Endothelial cell (in vitro differentiated cells): ENCODE results near the gene L3MBTL1. TPM values are rescaled to one million over a fixed set of nuclear protein-coding genes. Genes with fewer than 3 reads are reported as not detected.

Experiments
- DNase-seq: peaks from one replicate; pipeline ENCODE4 v3.0.0; 2021; ENCODE audit warnings: low spot score
- H3K27ac Mint-ChIP-seq: one replicate; pipeline ENCODE4 v1.8.0; 2021; ENCODE audit warnings: mixed read lengths, inconsistent platforms; ENCODE audit not compliant: unreplicated experiment
- H3K27me3 Mint-ChIP-seq: one replicate; pipeline ENCODE4 v1.8.0; 2021; ENCODE audit warnings: mild to moderate bottlenecking, moderate library complexity, mixed read lengths, inconsistent platforms; ENCODE audit not compliant: unreplicated experiment
- H3K36me3 Mint-ChIP-seq: one replicate; pipeline ENCODE4 v1.8.0; 2021; ENCODE audit warnings: mild to moderate bottlenecking, low read depth, mixed read lengths, inconsistent platforms; ENCODE audit not compliant: unreplicated experiment
- H3K4me1 Mint-ChIP-seq: one replicate; pipeline ENCODE4 v1.8.0; 2021; ENCODE audit warnings: mild to moderate bottlenecking, mixed read lengths, inconsistent platforms; ENCODE audit not compliant: unreplicated experiment
- H3K4me3 Mint-ChIP-seq: one replicate; pipeline ENCODE4 v1.8.0; 2021; ENCODE audit warnings: mild to moderate bottlenecking, mixed read lengths, inconsistent platforms; ENCODE audit not compliant: unreplicated experiment
- H3K9me3 Mint-ChIP-seq: one replicate; pipeline ENCODE4 v1.8.0; 2021; ENCODE audit warnings: mixed read lengths, inconsistent platforms; ENCODE audit not compliant: unreplicated experiment
- total RNA-seq: library from RNA; stranded (reverse); fragmentation: NEBNext Ultra II Directional; extraction: Animal tissue kit (Norgen Biotek cat#: 25700); gene quantifications from one replicate; pipeline ENCODE4 v1.2.1, GENCODE V29; 2021; ENCODE audit not compliant: unreplicated experiment
- TF ChIP-seq, protein P1 (sequence below): fragments of 200-600 bp; sonication (generic); IDR thresholded peaks from one replicate; pipeline ENCODE4 v1.5.0; 2021; ENCODE audit warnings: antibody characterized with exemption; ENCODE audit not compliant: unreplicated experiment

Gene L3MBTL1
- total RNA-seq, 1 donor from 2014 or later: 19.8 TPM

DNA sequence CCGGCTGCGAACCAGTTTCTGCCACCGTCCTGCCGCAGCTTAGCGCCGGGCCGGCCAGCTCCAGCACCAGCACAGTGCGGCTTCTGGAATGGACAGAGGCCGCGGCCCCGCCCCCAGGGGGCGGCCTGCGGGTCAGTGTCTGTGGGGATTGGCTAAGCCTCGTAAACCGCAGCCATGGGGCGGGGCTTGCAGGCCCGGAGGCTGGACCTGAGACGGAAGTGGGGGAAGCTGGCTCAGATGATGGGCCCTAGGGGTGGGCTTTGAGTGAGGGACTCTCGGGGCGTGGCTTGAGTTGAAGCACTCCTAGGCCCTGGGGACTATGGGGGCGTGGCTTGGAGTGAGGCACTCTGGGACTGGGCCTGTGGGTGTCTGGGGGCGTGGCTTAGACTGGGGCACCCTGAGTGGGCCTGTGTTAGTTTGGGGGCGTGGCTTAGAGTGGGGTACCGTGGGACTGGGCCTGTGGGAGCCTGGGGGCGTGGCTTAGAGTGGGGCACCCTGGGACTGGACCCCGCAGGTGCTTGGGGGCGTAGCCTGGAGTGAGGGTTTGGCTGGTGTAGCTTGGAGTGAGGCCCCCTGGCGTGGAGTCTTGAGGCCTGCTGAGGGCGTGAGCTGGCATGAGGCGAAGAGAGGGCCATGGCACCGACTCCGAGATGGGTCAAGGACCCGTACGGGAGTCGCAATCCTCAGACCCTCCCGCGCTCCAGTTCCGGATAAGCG is 6.6 kb downstream of the L3MBTL1 start:
- H3K4me3 Mint-ChIP-seq: peak overlapping the region; percentile 91
- no peaks in the 10 kb centered on the region for H3K9me3 Mint-ChIP-seq
- H3K27me3 Mint-ChIP-seq: peaks cover 10% of the 10 kb centered on the region
- no peaks in the 10 kb centered on the region for H3K4me1 Mint-ChIP-seq
- H3K27ac Mint-ChIP-seq: no peak overlapping the region
- DNase-seq: peak; percentile 91
- H3K36me3 Mint-ChIP-seq: peaks cover 15% of the 10 kb centered on the region
- TF ChIP-seq, protein P1, sequence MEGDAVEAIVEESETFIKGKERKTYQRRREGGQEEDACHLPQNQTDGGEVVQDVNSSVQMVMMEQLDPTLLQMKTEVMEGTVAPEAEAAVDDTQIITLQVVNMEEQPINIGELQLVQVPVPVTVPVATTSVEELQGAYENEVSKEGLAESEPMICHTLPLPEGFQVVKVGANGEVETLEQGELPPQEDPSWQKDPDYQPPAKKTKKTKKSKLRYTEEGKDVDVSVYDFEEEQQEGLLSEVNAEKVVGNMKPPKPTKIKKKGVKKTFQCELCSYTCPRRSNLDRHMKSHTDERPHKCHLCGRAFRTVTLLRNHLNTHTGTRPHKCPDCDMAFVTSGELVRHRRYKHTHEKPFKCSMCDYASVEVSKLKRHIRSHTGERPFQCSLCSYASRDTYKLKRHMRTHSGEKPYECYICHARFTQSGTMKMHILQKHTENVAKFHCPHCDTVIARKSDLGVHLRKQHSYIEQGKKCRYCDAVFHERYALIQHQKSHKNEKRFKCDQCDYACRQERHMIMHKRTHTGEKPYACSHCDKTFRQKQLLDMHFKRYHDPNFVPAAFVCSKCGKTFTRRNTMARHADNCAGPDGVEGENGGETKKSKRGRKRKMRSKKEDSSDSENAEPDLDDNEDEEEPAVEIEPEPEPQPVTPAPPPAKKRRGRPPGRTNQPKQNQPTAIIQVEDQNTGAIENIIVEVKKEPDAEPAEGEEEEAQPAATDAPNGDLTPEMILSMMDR: no peak

DNA sequence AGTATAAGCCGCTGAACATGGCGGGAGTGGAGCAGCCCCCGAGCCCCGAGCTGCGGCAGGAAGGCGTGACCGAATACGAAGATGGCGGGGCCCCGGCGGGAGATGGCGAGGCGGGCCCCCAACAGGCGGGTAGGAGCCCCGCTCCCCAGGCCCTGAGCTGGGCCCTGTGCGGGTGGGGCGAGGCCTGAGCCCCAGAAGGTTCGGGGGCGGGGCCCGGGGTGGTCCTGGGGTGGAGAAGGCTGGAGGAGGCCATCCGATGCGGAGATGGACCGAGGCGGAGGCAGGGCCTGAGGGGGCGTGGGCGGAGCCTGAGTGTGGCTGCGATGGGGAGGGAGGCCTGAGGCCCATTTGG is 7.1 kb downstream of the L3MBTL1 start:
- peaks cover 15% of the 10 kb centered on the region for H3K36me3 Mint-ChIP-seq
- H3K4me1 Mint-ChIP-seq: no peaks in the 10 kb centered on the region
- TF ChIP-seq, protein P1: no peak
- H3K9me3 Mint-ChIP-seq: no peaks in the 10 kb centered on the region
- peak; percentile 43 for DNase-seq
- H3K27ac Mint-ChIP-seq: no peak overlapping the region
- peak overlapping the region; percentile 91 for H3K4me3 Mint-ChIP-seq
- peaks cover 10% of the 10 kb centered on the region for H3K27me3 Mint-ChIP-seq

DNA sequence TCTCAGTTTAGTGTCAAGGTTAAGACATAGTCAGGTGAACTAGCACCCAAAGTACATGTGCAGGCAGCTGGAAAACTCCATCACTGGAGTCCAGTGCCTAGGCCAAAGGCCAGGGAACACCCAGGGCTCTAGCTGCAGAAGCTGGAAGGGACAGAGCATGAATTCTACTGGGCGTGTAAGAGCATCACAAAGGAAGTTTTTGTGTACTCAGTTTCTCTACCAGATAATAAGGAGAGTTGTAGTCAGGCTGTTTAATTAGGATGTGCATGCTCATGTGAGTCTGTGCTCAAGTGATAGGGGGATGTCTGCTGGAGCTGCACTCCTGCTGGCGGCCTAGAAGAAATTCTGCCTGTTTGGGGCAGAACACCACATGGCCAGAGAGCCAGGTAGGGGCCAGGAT is 8.1 kb downstream of the L3MBTL1 start:
- TF ChIP-seq, protein P1: no peak
- H3K36me3 Mint-ChIP-seq: peaks cover 15% of the 10 kb centered on the region
- no peaks in the 10 kb centered on the region for H3K9me3 Mint-ChIP-seq
- H3K27me3 Mint-ChIP-seq: peaks cover 10% of the 10 kb centered on the region
- no peak overlapping the region for H3K27ac Mint-ChIP-seq
- H3K4me3 Mint-ChIP-seq: peak overlapping the region; percentile 10
- DNase-seq: no peak
- no peaks in the 10 kb centered on the region for H3K4me1 Mint-ChIP-seq

DNA sequence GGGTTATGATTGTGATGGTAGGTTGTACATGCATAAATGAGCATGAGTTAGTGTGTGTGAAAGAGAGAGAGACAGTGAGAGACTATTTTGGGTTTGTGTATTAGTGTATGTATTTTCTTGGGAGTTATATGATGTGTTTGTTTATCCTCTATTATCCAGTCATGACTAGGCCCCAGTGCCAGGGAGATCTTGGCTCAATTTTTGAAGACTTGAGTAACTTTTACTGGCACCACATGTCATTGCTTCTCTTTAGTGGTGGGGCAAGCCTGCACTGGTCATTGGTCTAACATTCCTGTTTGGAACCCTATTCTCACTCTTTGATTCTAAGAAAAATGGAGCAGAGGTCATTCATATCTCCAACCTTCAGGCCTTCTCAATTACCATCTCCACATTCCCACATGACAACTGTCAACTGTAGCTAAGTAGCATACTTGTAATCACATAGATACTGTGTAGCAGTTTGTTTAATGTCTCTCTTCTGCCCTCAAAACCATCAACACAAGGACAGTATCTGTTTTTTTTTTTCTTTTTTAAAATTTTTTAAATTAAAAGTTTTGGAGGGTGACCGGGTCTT is 8.8 kb downstream of the L3MBTL1 start:
- peaks cover 15% of the 10 kb centered on the region for H3K36me3 Mint-ChIP-seq
- TF ChIP-seq, protein P1: no peak
- H3K4me3 Mint-ChIP-seq: no peak overlapping the region
- no peak for DNase-seq
- H3K27me3 Mint-ChIP-seq: peaks cover 10% of the 10 kb centered on the region
- no peaks in the 10 kb centered on the region for H3K4me1 Mint-ChIP-seq
- no peaks in the 10 kb centered on the region for H3K9me3 Mint-ChIP-seq
- H3K27ac Mint-ChIP-seq: no peak overlapping the region

DNA sequence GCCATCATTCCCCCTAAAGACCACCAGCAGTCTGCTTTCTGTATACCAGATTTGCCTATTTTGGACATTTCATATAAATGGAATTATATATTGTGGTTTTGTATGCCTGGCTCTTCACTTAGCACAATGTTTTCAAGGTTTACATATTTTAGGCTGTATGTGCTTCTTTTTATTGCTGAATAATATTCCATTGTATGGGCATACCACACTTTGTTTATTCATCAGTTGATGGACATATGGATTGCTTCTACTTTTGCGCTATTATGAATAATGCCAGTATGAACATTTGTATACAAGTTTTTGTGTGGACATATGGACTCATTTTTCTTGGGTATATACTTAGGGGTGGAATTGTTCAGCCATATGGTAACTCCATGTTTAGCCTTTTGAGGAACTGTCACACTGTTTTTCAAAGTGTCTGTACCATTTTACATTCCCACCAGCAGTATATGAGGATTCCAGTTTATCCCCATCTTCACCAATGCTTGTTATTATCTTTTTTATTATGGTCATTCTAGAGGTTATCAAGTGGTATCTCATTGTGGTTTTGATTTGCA is 12.7 kb downstream of the L3MBTL1 start:
- Mint-ChIP-seq H3K27ac (no peak overlapping the region), H3K9me3 (no peaks in the 10 kb centered on the region), H3K4me1 (no peaks in the 10 kb centered on the region), H3K4me3 (no peak overlapping the region), H3K36me3 (peaks cover 15% of the 10 kb centered on the region), H3K27me3 (no peaks in the 10 kb centered on the region)
- DNase-seq: no peak
- TF ChIP-seq, protein P1: no peak
